ENCODE results near the gene GRK4.

DNA sequence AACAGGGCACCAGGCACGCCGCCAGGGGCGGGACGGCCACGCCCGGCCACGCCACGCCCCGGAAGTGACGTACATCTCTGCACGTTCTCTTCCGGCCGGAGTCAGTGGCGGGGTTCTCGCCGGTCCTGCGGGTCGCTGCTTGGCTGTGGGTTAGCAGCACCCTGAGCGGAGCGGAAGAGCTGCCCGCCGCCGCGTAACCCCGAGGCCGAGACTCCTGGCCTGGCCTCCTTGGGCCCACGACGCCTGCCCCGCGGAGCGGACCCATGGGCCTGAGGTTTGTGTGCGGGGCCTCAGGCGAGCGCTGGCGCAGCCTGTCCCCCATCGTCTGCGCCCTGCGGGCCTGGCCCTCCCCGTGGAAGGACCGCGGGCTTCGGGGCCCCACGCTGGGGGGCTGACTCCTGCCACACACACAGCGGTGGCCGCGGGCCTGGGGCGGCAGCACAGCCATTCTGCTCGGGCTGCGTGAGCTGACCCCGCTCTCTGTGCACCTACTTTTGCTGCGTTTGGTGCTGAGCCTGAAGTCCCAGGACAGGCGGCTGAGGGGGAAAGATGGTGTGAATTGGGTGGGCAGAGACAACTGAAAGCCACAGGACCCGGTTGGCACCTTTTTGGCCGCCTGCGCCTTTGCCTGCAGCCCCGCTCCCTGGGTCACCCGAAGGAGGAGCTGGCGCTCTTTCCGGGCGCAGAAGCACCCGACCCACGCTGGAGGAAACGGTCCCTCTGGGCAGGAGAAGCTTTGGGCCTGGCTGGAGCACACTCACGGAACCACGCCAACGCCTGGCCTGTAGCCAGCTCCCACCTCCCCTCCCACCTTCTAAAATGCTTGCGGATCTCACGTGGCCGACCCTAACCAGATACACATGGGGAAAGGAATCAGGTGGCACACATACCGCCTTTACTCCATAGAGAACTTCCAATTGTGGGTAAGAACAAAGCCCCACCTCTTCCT is 28.3 kb upstream of the GRK4 start:
- TF ChIP-seq, protein P1, sequence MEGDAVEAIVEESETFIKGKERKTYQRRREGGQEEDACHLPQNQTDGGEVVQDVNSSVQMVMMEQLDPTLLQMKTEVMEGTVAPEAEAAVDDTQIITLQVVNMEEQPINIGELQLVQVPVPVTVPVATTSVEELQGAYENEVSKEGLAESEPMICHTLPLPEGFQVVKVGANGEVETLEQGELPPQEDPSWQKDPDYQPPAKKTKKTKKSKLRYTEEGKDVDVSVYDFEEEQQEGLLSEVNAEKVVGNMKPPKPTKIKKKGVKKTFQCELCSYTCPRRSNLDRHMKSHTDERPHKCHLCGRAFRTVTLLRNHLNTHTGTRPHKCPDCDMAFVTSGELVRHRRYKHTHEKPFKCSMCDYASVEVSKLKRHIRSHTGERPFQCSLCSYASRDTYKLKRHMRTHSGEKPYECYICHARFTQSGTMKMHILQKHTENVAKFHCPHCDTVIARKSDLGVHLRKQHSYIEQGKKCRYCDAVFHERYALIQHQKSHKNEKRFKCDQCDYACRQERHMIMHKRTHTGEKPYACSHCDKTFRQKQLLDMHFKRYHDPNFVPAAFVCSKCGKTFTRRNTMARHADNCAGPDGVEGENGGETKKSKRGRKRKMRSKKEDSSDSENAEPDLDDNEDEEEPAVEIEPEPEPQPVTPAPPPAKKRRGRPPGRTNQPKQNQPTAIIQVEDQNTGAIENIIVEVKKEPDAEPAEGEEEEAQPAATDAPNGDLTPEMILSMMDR (IDR thresholded peaks at IDR 0.05; ENCODE audit: insufficient read depth, low read length), result no peak
- TF ChIP-seq, protein P2, sequence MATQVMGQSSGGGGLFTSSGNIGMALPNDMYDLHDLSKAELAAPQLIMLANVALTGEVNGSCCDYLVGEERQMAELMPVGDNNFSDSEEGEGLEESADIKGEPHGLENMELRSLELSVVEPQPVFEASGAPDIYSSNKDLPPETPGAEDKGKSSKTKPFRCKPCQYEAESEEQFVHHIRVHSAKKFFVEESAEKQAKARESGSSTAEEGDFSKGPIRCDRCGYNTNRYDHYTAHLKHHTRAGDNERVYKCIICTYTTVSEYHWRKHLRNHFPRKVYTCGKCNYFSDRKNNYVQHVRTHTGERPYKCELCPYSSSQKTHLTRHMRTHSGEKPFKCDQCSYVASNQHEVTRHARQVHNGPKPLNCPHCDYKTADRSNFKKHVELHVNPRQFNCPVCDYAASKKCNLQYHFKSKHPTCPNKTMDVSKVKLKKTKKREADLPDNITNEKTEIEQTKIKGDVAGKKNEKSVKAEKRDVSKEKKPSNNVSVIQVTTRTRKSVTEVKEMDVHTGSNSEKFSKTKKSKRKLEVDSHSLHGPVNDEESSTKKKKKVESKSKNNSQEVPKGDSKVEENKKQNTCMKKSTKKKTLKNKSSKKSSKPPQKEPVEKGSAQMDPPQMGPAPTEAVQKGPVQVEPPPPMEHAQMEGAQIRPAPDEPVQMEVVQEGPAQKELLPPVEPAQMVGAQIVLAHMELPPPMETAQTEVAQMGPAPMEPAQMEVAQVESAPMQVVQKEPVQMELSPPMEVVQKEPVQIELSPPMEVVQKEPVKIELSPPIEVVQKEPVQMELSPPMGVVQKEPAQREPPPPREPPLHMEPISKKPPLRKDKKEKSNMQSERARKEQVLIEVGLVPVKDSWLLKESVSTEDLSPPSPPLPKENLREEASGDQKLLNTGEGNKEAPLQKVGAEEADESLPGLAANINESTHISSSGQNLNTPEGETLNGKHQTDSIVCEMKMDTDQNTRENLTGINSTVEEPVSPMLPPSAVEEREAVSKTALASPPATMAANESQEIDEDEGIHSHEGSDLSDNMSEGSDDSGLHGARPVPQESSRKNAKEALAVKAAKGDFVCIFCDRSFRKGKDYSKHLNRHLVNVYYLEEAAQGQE (IDR thresholded peaks at IDR 0.05; ENCODE audit: insufficient replicate concordance, low read depth), result no peak
- TF ChIP-seq GABPA (IDR thresholded peaks at IDR 0.05; ENCODE audit: low read depth) (peak; percentile 79), POLR2AphosphoS5 (IDR thresholded peaks at IDR 0.05; ENCODE audit: low read depth) (peak; percentile 64; the same call in 1 of the 2 replicates)

Measured in HL-60 (cell line).